Astrocyte of the cerebellum (primary cell): ENCODE measurements around the gene VPS13D.

Source experiments
- DNase-seq: peaks from one replicate; pipeline ENCODE4 v3.0.0-alpha.2; 2011; ENCODE audit warnings: low read depth
- H3K4me3 ChIP-seq: 2 replicates; pipeline ENCODE4 v1.5.1; 2011; ENCODE audit warnings: mild to moderate bottlenecking, low read depth, low read length, moderate library complexity
- CTCF ChIP-seq: IDR thresholded peaks from 2 replicates; pipeline ENCODE4 v1.5.1; 2012; ENCODE audit warnings: low read length, low read depth, moderate library complexity, mild to moderate bottlenecking; ENCODE audit errors: missing control alignments
- in situ Hi-C: cut with HindIII; loops from 2 replicates; pipeline ENCODE4 v1.10.0; 2017; ENCODE audit warnings: low sequenced_read_pairs

Gene VPS13D

DNA sequence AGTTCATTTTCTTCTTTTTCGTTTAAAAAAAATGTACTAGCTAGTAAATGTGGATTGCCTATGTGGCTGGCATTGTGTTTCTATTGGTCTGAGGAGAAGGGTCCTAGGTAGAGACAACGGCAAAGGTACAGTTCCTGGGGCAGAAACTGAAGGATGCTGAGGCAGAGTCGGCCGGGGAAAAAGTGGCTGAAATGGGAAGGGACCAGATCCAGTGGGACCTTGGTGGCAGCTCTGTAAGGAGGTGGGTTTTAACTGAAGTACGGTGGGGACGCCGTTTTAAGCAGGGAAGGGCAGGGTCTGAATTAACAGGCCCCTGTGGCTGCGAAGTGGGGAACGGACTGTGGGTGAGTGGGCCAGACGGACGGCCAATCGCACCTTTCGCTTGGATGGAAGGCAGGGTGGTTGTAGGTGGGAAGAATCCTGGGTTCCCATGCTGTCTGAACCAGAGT lies 420 bp upstream of the VPS13D start:
- peak overlapping the region; percentile 94 for H3K4me3 ChIP-seq
- in situ Hi-C loops = no loop called here
- no peak for DNase-seq
- no peak for TF ChIP-seq CTCF

DNA sequence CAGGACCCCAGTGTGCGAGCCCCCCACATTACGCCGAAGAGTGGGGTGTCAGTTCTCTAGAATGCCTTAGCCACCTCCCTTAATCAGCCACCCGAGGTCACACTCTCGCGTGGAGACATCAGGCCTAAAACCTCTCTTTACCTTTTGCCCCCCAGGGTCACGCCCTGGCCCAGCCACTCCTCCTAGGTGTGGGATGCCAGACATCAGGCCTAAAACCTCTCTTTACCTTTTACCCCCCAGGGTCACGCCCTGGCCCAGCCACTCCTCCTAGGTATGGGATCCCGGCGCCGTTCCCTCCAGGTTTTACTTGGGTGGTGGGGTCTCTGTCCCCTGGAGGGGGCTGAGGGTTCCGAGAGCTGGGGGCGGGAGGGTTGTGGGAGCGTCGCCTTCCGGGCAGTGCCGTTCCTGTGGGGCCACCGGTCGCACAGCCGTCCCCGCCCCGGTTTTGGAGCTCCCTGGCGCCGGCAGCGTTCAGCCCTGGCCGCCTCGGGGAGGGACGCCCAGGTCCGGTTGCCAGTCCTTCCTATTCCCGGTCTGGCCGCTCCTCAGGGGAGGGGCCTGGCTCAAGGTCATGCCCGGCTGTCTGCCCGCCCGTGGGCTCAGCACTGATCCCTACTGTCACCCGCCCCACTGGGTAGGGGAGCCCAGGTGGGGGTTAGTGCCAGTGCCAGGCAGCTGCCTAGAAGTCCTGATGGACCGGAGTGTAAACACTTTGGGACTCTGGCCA lies 882 bp downstream of the VPS13D start:
- H3K4me3 ChIP-seq = peak overlapping the region; percentile 94
- in situ Hi-C loops = no loop called here
- TF ChIP-seq CTCF = no peak
- no peak for DNase-seq

DNA sequence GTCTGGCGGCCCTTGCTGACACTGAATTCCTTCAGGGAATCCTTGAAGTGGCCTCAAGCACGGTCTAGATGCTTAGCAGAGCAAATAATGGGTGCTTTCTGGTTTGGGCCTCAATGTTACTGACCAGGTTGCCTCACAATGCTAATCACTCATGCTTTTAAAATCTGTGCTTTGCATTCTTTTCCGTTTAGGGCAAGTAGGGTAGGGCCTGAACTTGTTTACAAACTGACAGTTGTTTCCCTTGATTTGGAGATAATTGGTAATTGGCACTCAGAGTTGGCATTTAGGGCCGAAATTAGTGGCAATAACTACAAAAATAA lies 1.4 kb downstream of the VPS13D start:
- peak overlapping the region; percentile 94 for H3K4me3 ChIP-seq
- DNase-seq = no peak
- in situ Hi-C loops = no loop called here
- no peak for TF ChIP-seq CTCF

GRCh38 chr1:12232221-12232620 lies 2.4 kb downstream of the VPS13D start:
- in situ Hi-C loops = no loop called here
- TF ChIP-seq CTCF = no peak

GRCh38 chr1:12244078-12244477 lies 14.2 kb downstream of the VPS13D start:
- in situ Hi-C loops = no loop called here
- no peak for DNase-seq
- no peak overlapping the region for H3K4me3 ChIP-seq
- TF ChIP-seq CTCF = peak; percentile 54

More at GRCh38 chr1:12232221-12232620, 2.4 kb downstream of the VPS13D start:
- no peak overlapping the region for H3K4me3 ChIP-seq
- DNase-seq = no peak

DNA sequence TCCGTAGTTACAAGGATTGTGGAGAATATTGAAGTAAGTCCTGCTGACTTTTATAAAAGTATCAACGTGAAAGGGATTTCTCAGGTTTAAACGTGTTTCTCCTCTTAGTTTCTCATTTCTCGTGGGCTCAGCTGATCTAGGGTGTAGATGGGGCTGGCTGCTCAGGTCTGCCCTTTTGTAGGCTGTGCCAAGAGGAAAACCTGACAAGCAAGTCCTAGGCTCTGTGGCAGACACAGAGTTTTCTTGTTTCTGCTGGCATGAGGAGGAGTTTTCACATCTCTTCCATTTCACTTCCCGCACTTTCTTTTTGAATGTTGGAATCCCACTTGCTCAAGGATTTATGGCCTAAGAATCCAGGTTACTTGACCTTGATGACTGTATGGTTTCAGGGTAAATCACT lies 14.8 kb downstream of the VPS13D start:
- in situ Hi-C loops = no loop called here
- H3K4me3 ChIP-seq = no peak overlapping the region
- no peak for DNase-seq
- TF ChIP-seq CTCF = no peak

- no peak for DNase-seq
- TF ChIP-seq CTCF = no peak
- H3K4me3 ChIP-seq = no peak overlapping the region
- in situ Hi-C loops = no loop called here
Observed at GRCh38 chr1:12245116-12245515, 15.3 kb downstream of the VPS13D start.
